ENCODE data around the gene INAFM1.

Gene INAFM1

DNA sequence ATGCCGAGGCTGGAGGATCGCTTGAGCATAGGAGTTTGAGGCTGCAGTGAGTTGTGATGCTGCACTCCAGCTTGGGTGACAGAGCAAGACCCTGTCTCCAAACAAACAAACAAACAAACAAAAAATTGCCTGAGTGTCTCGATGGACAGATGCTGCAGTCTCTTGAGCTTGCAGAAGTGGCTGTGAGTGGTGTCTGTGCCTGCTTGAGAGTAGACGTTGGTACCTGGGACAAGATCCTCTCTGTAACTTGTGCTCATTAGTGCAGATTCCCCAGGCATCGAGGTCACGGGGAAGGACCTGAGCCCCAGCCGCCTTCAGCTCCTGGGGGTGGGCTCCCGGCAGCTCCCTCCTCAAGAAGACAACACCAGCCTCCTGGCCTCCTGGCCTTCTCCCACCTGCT lies 48.7 kb downstream of the INAFM1 start:
- H3K4me3 ChIP-seq (ENCODE audit: low read length), result no peak overlapping the region
- TF ChIP-seq ZNF274 (IDR thresholded peaks at IDR 0.05; ENCODE audit: low read depth, low read length), result no peak

DNA sequence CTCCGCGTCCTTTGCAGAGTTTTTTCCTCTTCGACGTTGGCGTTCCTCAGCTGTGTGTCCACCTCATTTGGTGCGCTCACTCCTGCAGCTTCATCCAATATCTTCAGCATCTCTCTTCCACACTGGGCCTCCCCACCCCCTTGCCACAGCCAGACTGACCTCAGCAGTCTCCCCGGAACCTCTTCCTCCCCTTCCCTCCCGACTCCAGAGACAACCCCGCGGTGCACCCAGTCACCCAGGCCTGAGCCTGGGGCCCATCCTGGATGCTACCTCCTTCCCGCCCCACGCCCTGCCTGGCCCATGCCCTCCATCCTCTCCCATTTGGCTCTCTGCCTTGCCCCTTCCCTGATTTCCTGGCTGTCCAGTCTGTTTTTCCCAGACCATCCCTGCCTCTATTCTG lies 49.2 kb downstream of the INAFM1 start:
- H3K4me3 ChIP-seq (ENCODE audit: low read length), result no peak overlapping the region
- TF ChIP-seq ZNF274 (IDR thresholded peaks at IDR 0.05; ENCODE audit: low read depth, low read length), result no peak

DNA sequence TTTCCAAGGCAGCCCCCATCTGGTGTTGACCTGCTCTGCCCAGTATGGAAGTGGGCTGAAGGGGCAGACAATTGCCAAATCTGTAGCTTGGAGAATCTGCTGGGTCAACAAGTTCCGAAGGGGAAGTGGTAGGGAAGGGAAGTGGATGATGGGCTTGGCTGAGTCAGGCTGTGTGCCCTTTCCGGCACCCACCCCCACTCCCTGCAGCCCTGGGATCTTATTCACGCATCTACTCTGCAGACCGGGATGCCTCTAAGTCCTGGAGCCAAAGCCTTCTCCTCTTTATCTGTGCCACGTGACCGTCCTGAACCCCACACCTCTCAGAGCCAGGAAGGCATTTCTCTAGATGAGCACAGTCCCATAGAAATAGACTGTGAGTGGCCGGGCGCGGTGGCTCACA lies 49.8 kb downstream of the INAFM1 start:
- TF ChIP-seq ZNF274 (IDR thresholded peaks at IDR 0.05; ENCODE audit: low read depth, low read length), result no peak
- H3K4me3 ChIP-seq (ENCODE audit: low read length), result no peak overlapping the region
